GM13976 (cell line): ENCODE data around the gene LRP1B.
"Not testable (repeated sequence)": the region's sequence is repeated elsewhere in the genome, so short reads cannot be mapped to it uniquely, and the experiment has no call there.

Source experiments
- DNase-seq: peaks from one replicate; pipeline ENCODE4 v3.0.0; 2012; ENCODE audit warnings: low spot score
- CTCF ChIP-seq: IDR thresholded peaks from 2 replicates; pipeline ENCODE4 v1.5.1; 2012; ENCODE audit warnings: borderline replicate concordance, mild to moderate bottlenecking; ENCODE audit not compliant: insufficient read depth; ENCODE audit errors: extremely low read depth, missing control alignments, control extremely low read depth
- in situ Hi-C: fragments of 300-500 bp; cut with MboI; formaldehyde crosslinking; loops from one replicate; pipeline ENCODE4 v1.12.0; 2022; ENCODE audit warnings: low sequenced_read_pairs, mixed read lengths, inconsistent platforms; ENCODE audit not compliant: unreplicated experiment

LRP1B gene

GRCh38 chr2:140311905-140312304 is 1818.9 kb downstream of the LRP1B start:
- DNase-seq, result no peak
- no peak for TF ChIP-seq CTCF
- in situ Hi-C loops, result no loop called here

GRCh38 chr2:140308706-140309105 is 1822.1 kb downstream of the LRP1B start:
- in situ Hi-C loops, result no loop called here
- TF ChIP-seq CTCF, result no peak
- DNase-seq, result no peak

DNA sequence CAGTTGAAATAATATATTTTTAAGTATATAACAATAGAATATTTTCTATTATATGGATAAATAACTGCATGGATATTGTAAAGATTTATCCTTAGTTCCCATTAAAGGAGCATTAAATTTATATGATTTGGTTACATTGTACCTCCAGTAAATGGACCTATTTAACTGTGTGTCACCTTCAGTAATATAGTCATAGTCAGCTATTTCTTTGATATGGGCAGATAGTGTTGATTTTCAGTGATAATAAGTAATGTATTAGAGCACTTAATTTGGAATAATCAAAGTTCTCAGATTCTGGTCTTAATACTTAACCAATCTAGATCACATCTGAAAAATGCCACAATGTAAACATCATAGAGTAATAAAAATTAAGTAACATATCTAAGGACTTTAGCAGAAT is 1823.3 kb downstream of the LRP1B start:
- TF ChIP-seq CTCF, result no peak
- in situ Hi-C loops, result no loop called here
- no peak for DNase-seq

DNA sequence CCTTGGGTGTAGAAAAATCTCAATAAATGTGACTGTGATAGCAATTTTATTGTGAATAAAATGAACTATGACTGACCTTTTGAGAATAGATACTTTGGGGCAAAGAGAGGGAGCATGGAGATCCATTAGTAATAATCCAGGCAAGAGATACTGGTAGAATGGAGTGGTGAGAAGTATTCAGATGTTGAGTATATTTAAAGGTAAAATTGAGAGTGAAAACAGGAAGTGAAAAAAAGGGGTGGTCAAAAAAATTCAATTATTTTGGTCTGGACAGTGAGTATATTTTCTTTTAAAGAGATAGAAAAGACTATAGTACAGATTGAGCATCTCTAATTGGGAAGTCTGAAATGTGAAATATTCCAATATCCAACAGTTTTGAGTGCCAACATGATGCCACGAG is 1835.0 kb downstream of the LRP1B start:
- no peak for TF ChIP-seq CTCF
- DNase-seq, result no peak
- in situ Hi-C loops, result no loop called here

- no peak for TF ChIP-seq CTCF
- in situ Hi-C loops, result no loop called here
- no peak for DNase-seq
These were observed 1842.1 kb downstream of the LRP1B start for GRCh38 chr2:140288726-140289125.

DNA sequence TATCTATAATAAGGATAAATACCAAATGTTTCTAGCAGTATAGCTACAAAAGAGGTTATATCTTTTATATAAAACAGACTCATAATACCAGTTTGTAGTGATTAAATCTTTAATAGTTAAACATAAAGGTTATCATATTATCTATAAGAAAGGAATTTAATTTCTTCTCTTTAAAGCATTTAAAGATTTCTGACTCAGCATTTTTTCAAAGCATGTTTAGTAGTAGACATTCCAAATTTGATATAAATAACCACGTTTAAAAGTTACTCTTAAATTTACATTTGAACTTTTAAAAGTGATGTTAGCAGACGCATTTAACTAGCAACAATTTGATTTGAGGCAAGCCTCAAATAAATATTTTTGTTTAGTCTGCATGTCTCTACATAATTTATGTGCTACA is 1842.6 kb downstream of the LRP1B start:
- DNase-seq, result no peak
- TF ChIP-seq CTCF, result no peak
- in situ Hi-C loops, result no loop called here

DNA sequence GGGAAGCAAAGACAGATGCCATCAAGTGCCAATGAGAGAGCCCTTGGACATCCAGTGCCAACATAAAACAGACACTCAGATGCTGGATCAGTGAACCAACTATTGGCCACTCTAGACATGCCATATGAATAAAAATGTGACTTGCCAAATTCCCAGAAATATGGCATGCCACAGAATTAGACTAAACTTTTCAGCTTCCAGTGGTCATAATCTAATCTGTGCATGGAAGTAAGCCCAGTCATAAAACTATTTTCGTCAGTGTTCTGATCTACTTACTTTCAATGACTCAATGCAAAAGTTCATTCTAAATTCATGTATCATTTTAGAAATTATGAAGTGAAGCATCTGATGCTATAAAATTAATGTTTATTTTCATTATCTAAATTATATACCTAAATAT is 1844.4 kb downstream of the LRP1B start:
- no peak for DNase-seq
- in situ Hi-C loops, result no loop called here
- TF ChIP-seq CTCF, result no peak

GRCh38 chr2:140277344-140277743 is 1853.5 kb downstream of the LRP1B start:
- in situ Hi-C loops, DNase-seq: not testable (repeated sequence)
